ENCODE results near the gene TMEM17.

DNA sequence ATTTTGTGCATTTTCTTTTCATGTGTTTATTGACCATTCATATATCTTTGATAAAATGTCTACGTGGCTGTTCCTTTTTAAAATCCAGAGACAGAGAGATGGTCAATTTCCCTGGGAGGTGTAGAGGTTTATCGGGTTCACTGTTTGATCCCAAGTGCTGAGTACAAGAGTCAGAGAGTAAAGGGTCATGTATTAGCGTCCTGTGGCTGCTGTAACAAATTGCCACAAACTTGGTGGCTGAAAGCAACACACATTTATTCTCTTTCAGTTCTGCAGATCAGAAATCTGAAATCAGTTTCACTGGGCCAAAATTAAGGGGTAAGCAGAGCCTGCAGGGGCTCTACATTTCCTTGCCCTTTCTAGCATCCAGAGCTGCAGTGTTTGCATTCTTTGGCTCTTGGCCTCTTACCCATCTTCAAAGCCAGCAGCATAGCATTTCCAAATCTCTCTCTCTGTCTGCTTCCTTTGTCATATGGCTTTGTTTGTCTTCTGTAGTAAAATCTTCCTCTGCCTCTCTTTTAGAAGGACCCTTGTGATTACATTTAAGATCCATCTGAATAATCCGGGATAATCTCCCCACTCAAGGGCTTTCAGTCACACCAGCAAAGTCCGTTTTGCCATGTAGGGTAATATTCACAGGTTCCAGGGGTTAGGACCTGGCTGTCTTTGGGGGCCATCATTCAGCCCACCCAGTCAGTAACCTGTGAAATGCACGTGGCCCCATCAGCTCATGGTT, 49.9 kb downstream of the TMEM17 start:
- TF ChIP-seq CTCF (IDR thresholded peaks at IDR 0.05) (no peak), POLR2A (IDR thresholded peaks at IDR 0.05) (no peak)
